ENCODE measurements around the gene FAM78B. TPM values are rescaled to one million over a fixed set of nuclear protein-coding genes. Genes with fewer than 3 reads are reported as not detected.

The FAM78B gene
- total RNA-seq, 1 experiment from 2014 or later = 0.23 TPM

DNA sequence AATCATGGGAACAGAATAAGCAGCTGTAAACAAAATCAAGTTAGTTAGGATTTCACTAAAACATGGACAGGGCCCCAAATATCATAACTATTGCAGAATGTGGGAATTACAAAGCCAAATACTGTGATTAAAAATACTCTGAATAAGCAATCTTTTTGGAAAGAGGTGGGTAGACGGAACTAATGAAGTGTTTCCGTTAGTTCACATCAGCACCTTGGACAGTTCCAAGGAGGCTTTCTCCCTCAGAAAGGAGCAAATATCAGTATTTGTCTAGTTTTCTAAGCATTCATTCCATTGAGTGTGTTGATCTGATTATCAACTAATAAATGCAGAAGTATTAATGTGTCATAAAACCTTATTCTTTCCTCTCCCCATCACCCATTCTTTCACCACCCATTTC lies 97.4 kb downstream of the FAM78B start:
- no peak for DNase-seq (ENCODE audit: low read depth)

DNA sequence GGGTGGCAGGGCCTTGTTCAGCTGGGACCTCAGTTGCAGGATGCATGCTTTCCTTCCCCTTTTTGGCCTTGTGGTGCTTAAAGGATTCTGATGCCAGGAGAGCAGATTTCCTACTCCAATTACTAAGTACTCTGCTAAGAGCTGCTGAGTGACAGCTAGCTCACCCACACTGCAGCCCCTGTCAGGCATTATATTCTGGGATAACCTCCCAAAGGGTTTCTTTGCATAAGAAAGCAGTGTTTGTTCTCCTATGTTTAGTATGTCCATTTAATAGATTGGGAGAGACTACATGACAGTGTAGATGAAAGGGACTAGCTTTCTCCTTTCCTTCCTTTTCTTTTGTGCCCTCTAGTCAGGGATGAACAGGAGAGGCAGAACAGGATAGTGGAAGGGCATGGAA lies 100.7 kb downstream of the FAM78B start:
- no peak for DNase-seq (ENCODE audit: low read depth)

DNA sequence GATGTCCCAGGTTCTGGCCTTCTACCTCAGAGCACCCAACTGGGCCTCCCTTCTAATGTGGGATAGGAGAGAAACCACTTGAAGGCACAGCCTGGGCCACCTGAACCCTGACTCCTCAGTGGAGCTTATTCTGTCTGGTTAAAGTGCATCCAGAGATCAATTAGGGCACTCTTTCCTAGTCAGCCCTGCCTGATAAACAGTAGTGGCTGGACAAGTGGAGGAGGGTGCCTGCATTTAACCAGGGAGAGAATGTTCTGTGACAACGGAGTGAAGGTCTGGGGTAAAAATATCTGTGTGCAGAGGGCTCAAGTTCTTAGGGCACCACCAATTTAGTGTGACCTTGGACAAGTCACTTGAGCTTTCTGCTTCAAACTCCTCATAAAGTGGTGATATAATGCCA lies 101.8 kb downstream of the FAM78B start:
- DNase-seq (ENCODE audit: low read depth) = no peak

DNA sequence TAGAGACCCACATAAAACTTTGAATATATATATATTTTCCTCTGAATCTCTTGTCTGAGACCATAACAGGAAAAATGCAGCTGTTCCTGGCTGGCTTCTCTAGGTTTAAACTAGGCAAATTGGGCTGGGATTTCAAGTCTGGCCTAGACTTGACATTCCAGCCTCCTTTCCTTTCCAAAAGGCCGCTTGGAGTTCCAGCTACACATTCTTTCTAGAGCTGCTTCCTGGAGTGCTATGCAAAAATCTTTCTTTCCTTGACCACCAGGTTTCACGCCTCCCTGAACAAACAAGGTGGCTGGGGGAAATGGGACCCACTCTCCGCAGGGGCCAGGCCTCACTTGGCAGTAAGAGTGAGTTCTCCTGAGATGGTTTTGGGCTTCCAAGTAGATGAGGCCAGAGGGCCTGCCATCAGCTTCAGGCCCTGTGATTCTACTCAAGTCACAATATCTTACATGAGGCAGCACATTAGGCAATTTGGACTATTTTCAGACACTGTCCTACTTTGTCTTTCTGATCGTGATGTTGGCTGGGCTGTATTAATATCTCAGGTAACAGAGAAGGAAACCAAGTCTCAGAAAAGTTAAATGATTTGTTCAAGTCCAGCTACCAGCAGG lies 102.4 kb downstream of the FAM78B start:
- DNase-seq (ENCODE audit: low read depth) = no peak

DNA sequence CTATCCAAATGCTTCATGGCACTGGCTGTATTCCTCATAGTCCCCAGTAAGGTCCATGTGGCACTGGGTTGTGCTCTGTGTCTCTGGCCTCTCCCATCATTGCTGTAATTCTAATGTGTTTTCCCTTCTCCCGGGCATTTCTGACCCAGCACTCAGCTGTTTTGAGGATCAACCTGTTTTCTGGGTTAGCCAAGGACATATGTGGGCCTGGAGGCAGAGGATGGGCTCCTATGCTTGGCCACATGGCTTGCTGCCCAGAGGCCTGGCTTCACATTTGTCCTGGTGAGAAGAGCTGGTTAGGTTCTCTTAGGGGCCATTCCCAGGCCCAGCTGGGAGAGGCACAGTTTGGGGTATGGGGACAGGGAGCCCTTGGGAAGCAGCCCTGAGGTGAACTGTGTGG lies 103.1 kb downstream of the FAM78B start:
- no peak for DNase-seq (ENCODE audit: low read depth)

DNA sequence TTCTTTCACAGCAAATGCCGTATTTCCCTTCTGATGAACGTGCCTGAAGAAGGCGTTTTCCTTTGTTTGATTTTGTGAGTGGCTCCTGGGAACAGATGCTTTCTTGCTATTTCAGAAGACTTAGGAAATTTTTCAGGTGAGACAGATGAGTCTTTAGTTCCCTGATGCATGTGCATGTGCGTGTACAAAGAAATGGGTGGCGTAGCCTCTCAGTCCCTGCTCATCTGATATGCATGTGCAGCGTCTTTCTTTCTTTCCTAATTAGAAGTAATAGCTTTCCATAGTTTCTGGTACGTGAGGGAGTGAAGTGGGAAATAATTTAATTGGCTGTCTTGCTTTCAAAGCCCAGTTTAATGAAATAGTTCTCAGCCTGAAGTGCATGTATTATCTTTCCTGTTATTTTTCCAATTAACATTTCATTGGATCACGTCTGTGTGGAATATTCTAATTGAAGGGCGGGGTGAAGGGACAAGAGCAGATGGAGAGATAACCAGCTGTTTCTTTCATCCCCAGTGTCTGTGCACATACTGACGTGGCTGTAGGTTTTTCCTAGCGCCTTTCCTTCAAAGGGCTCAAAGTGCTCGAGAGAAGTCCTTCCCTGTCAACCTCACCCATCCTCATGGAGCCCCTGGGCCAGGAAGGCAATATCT lies 104.3 kb downstream of the FAM78B start:
- DNase-seq (ENCODE audit: low read depth) = no peak

DNA sequence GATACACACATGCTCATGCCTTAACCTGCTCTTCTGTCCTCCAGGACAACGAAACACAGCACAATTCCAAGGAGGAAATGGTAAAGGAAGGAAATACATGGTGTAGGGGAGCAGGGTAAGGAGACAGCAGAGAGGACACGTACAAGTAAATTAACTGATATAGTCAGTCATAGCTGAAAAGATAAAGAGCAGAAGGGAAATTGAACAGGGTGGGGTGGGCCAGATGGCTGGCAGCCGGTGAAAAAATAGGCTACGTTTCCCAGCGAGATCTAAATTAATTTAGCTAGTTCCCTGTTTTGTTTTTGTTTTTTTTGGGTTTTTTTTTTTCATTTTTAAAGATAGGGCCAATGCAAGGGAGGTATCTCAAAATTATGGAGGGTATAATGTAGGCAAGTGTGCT lies 109.2 kb downstream of the FAM78B start:
- no peak for DNase-seq (ENCODE audit: low read depth)

DNA sequence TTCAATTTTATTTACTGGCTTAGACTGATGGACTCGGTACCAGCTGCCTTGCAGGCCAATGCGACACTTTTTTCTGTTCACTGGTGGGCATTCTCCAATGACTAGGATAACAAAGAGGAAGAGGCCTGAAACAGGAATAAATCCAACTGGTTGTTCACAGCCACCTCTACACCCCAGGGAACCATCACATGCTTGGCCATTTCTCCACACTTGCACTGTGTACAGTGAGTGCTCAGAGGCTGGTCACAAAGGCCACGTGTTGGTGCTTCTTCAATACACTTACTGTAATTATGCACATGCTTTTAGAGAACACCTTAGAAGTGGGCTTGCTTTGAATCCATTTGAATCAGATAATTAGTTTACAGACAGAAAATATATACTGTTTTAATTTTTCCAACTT lies 113.4 kb downstream of the FAM78B start:
- DNase-seq (ENCODE audit: low read depth) = no peak

DNA sequence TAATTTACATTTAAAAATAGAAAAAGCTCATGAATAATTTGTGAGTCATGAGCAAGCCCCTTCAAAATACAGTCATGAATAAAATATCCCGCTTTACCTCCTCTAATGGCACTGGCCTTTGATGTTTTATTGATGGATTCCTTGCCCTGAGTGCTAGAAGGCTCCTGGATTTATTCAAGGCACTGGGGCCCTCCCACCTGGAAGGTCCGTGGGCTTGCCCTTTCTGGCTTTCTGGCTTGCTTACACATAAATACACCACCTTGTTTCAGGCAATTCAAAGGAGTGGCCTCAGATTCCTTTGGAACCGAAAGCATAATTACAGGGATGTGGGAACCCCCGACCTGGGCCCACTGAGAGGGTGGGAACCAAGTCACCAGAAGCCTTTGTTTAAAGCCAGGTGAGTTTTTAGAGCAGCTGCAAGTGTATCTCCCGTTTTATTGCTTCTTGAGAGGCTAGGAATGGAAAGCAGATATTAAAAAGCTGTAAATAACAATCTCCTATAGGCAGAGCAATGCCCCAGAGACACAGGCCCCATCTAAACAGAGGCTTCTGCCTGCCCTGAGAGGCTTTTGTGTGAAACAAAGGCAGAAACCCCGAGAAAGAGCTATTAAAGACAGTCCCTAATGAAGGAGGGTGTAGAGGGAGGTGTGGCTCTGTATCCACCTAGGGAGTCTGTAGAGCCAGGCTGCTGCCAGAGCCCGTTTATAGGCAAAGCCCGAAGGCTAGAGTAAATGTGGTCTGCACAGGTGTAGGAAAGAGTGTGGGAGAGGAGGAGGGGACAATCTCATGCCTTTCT lies 126.4 kb downstream of the FAM78B start:
- DNase-seq (ENCODE audit: low read depth) = no peak

GRCh38 chr1:166039436-166040201 lies 127.2 kb downstream of the FAM78B start:
- DNase-seq (ENCODE audit: low read depth) = no peak

DNA sequence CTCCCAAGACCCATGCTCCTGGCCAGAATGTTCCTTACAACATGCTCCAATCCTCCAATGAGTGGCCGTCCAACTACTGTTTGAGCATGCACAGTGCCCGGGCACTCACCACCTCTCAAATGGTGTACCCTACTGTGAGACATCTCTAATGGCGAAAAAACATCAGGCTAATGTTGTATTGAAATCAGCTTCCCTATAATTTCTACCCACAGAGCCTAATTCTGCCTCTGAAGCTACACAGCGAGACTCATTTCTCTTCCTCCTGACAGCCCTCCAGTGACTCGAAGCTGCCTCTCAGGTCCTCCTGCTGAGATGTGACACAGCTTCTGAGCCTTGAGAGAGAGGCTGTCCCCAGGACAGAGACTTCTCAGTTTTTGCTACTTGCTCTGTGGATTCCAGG lies 130.7 kb downstream of the FAM78B start:
- no peak for DNase-seq (ENCODE audit: low read depth)

DNA sequence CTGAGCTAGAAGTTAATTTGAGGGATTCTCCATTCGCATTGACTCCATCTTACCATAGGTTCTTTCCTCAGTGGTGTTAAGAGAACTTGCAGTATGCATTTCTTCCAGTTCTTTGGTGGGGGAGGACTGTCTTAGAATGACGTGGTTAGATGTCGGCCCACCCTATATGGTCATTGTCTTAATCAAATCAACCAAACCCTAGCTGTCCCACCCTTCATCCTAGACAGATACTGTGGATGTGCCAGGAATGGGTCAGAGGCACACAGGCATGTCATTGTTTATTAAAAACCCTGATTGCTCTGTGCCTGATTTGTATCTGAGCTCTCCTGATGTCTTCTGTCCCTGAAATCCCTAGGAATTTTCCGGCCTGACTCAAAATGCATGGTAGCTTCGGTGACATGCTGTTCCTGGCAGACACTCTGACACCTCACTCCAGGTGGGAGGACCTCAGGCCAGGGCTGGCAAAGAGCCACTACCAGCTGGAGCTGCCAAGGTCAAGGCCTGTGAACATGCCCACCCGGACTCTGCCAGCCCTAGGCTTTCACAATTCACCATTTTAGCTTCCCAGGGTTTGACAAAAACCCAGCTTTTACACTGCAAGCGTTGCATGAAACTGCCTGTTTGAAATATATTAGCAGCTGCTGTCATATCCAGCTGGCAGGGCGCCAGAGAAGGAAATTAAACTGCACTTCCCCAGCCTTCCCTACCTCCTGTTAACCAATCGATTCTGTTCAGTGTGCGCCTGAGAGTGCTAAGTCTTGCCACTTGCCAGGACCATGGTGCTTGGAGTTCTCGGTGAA lies 134.0 kb downstream of the FAM78B start:
- DNase-seq (ENCODE audit: low read depth) = peak; percentile 37

GRCh38 chr1:166031932-166032571 lies 134.7 kb downstream of the FAM78B start:
- no peak for DNase-seq (ENCODE audit: low read depth)

DNA sequence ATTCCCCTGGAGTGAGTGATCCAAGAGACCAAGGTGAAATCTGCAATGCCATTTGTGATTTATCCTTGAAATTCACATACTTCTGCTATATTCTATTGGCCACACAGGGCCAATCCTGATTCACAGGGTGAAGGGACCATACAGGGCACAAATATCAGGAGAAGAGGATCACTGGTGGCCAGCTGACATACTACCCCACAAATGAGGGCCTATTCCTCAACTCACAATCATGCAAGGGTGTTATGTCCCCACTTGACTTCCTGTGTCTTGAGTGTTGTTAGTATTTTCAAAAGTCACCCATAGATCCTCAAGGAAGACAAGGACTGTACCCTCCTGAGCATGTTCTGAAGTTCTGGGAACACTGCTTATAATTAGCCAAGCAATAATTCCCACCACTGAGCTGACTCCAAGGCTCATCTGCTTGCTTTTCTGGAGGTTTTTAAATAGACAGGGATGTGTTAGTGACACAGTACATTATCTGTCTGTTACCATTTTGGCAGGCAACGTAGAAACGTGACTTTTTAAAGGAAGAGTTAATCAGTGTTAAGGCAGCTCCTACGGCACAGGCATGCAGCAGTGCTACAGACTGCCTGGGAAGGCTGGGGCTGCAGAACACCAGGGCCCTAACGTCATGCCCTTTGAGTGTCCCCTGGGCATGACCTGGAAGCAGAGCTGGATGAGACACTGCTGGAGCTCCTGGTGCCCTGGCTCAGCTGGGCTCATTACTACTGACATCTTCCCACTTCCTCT lies 137.4 kb downstream of the FAM78B start:
- no peak for DNase-seq (ENCODE audit: low read depth)

- DNase-seq (ENCODE audit: low read depth) = no peak
These were observed 140.2 kb downstream of the FAM78B start for GRCh38 chr1:166026555-166026954.

- no peak for DNase-seq (ENCODE audit: low read depth)
These were observed 140.7 kb downstream of the FAM78B start for GRCh38 chr1:166026143-166026542.

- no peak for DNase-seq (ENCODE audit: low read depth)
These were observed 146.6 kb downstream of the FAM78B start for GRCh38 chr1:166020210-166020609.
